IMR-90 (cell line): Measurements from ENCODE around the gene HSD17B8.

ENCODE experiments used
- CTCF ChIP-seq: conservative IDR thresholded peaks from 2 replicates; pipeline ENCODE4 v1.5.1; 2012; ENCODE audit warnings: mild to moderate bottlenecking, low read depth, low read length, improper control_type of control experiment
- POLR2A ChIP-seq: IDR thresholded peaks from 2 replicates; pipeline ENCODE4 v1.6.1; 2012; ENCODE audit warnings: mild to moderate bottlenecking, low read depth, low read length
- RFX5 ChIP-seq: IDR thresholded peaks from 2 replicates; pipeline ENCODE4 v1.8.0; 2012; ENCODE audit warnings: low read depth, mild to moderate bottlenecking, low read length, moderate library complexity

- TF ChIP-seq POLR2A, result no peak
- no peak for TF ChIP-seq CTCF
- TF ChIP-seq RFX5, result no peak
Observed at GRCh38 chr6:33235221-33235634, 30.8 kb downstream of the HSD17B8 start.
